HepG2 (cell line): ENCODE data around the gene FYB2. TPM values are rescaled to one million over a fixed set of nuclear protein-coding genes. Genes with fewer than 3 reads are reported as not detected.

ENCODE experiments used
- ATAC-seq: fragments of 200-7000 bp; cut with Tn5 transposase; 3 replicates; pipeline ENCODE4 v1.9.1; 2020; ENCODE audit warnings: mild to moderate bottlenecking, moderate library complexity
- BruUV-seq: library from RNA; stranded (reverse); fragments of 400-500 nt; replicated peaks from 2 replicates; lab custom pipeline; 2021; lab: Mats Ljungman, UMichigan
- CTCF ChIA-PET: fragments of 300-600 bp; formaldehyde crosslinking; extraction: SDS; loops from one replicate; lab custom pipeline; 2021; ENCODE audit warnings: low total read pairs, inconsistent platforms, low intra/inter-chr PET ratio; lab: Yijun Ruan, JAX
- POLR2A ChIA-PET: fragments of 350-600 bp; sonication (Branson Sonifier 250); formaldehyde crosslinking; loops from one replicate; lab custom pipeline; 2020; ENCODE audit warnings: antibody characterized with exemption, inconsistent platforms; lab: Yijun Ruan, JAX
- DNase-seq: peaks from one replicate; pipeline ENCODE4 v3.0.0-alpha.2; 2015; ENCODE audit warnings: low spot score
- FAIRE-seq: peaks from 3 replicates; lab custom pipeline; 2011; peaks lifted over from hg19 to GRCh38; lab: Jason Lieb, UNC
- H2AFZ ChIP-seq: one replicate; pipeline ENCODE4 v1.6.1; 2011; ENCODE audit warnings: low read length, inconsistent platforms
- H3K27ac ChIP-seq: fragments of 300-600 bp; 3 replicates; pipeline ENCODE4 v1.8.0; 2011; ENCODE audit warnings: mixed run types, mild to moderate bottlenecking, mixed read lengths, low read length, inconsistent platforms; ENCODE audit not compliant: insufficient read depth; ENCODE audit errors: extremely low read length
- H3K27me3 ChIP-seq, 2 experiments: fragments of 200-600 bp in 1 of 2; 2 replicates in 1 of 2; 3 replicates in 1 of 2; pipeline versions ENCODE4 v1.6.0 to v1.8.0; 2011; ENCODE audit warnings: low read length in 2 of 2, mild to moderate bottlenecking in 2 of 2, moderate library complexity in 2 of 2, inconsistent platforms in 1 of 2; ENCODE audit not compliant: insufficient read depth in 2 of 2, control insufficient read depth in 1 of 2
- H3K36me3 ChIP-seq, 2 experiments: fragments of 200-600 bp in 1 of 2; replicated peaks in 1 of 2; 2 replicates in 1 of 2; 3 replicates in 1 of 2; pipeline versions ENCODE4 v1.5.1 to v1.8.0; 2011; ENCODE audit warnings: low read length in 2 of 2, inconsistent platforms in 1 of 2; ENCODE audit not compliant: insufficient read depth in 2 of 2, control insufficient read depth in 1 of 2
- H3K4me1 ChIP-seq: 2 replicates; pipeline ENCODE4 v1.5.1; 2012; ENCODE audit warnings: low read length, inconsistent platforms; ENCODE audit not compliant: insufficient read depth
- H3K4me2 ChIP-seq: 2 replicates; pipeline ENCODE4 v1.6.0; 2011; ENCODE audit warnings: low read depth, low read length, inconsistent platforms
- H3K4me3 ChIP-seq, 3 experiments: fragments of 200-600 bp in 1 of 3; sonication (generic), shearing (Covaris generic) in 1 of 3; replicated peaks in 1 of 3; 2 replicates each; pipeline ENCODE4 v1.5.1; 2011 to 2016; ENCODE audit warnings: low read length in 3 of 3, inconsistent platforms in 2 of 3, low read depth in 2 of 3, mild to moderate bottlenecking in 2 of 3, control low read depth in 1 of 3, mixed read lengths in 1 of 3; ENCODE audit not compliant: insufficient read depth in 1 of 3
- H3K79me2 ChIP-seq: one replicate; pipeline ENCODE4 v1.6.1; 2011; ENCODE audit warnings: low read length, inconsistent platforms; ENCODE audit not compliant: insufficient read depth
- H3K9ac ChIP-seq: 2 replicates; pipeline ENCODE4 v1.6.0; 2011; ENCODE audit warnings: mild to moderate bottlenecking, low read depth, low read length, inconsistent platforms; ENCODE audit not compliant: insufficient read depth
- H3K9me3 ChIP-seq: 2 replicates; pipeline ENCODE4 v1.5.1; 2012; ENCODE audit warnings: mild to moderate bottlenecking, low read length
- H4K20me1 ChIP-seq: 2 replicates; pipeline ENCODE4 v1.6.0; 2011; ENCODE audit warnings: inconsistent platforms, mild to moderate bottlenecking, low read length, moderate library complexity; ENCODE audit not compliant: insufficient read depth
- EP300 ChIP-seq, 3 experiments: sonication (generic) in 1 of 3; formaldehyde crosslinking in 1 of 3; IDR thresholded peaks; 2 replicates each; pipeline versions ENCODE4 v1.5.1 to v1.6.1; 2011 to 2020; ENCODE audit warnings: low read depth in 2 of 3, low read length in 2 of 3, borderline replicate concordance in 1 of 3, improper control_type of control experiment in 1 of 3, mild to moderate bottlenecking in 1 of 3, missing genetic modification reagents in 1 of 3, moderate library complexity in 1 of 3
- ZNF414 ChIP-seq: sonication (generic); formaldehyde crosslinking; IDR thresholded peaks from 2 replicates; pipeline ENCODE4 v1.5.0; 2020; ENCODE audit warnings: missing genetic modification reagents
- WGBS: methylation state at CpG from one replicate; pipeline ENCODE4 v1.1.6; 2017; ENCODE audit warnings: low lambda C conversion rate; 5-methylcytosine and 5-hydroxymethylcytosine counted together
- in situ Hi-C: cut with HindIII; loops from 2 replicates; pipeline ENCODE4 v1.10.0; 2017; ENCODE audit warnings: low pct_unique_long_range_greater_than_20kb; ENCODE audit not compliant: extremely low pct_ligation_motif_present
- intact Hi-C: fragments of 100-400 bp; cut with micrococcal nuclease; formaldehyde crosslinking; loops from one replicate; pipeline ENCODE4 v1.10.0; 2022; ENCODE audit not compliant: unreplicated experiment
- polyA plus RNA-seq, 8 experiments: library from polyadenylated mRNA; depleted of rRNA in 3 of 8; stranded (reverse) in 7 of 8; unstranded in 1 of 8; fragments of >200 nt; fragmentation: Illumina TruSeq in 4 of 8; extraction: Trizol in 4 of 8; gene quantifications; 2 replicates each; pipeline versions ENCODE4 v1.2.1 to v1.2.3, GENCODE V29; 2011 to 2016; ENCODE audit warnings: low read depth in 4 of 8, missing spikeins in 1 of 8, mixed read lengths in 1 of 8; ENCODE audit not compliant: insufficient read depth in 1 of 8
- total RNA-seq, 5 experiments: library from RNA; depleted of rRNA; stranded (reverse); fragments of >200 nt; fragmentation: Illumina TruSeq; extraction: Trizol; gene quantifications; 2 replicates each; pipeline ENCODE4 v1.2.3, GENCODE V29; 2016; ENCODE audit warnings: low read depth in 1 of 5
- TF ChIP-seq, protein P1 (sequence below): sonication (generic); formaldehyde crosslinking; conservative IDR thresholded peaks from 2 replicates; pipeline ENCODE4 v1.8.0; 2022; ENCODE audit warnings: low read depth, missing genetic modification reagents
- TF ChIP-seq, protein P2 (sequence below): sonication (generic); formaldehyde crosslinking; IDR thresholded peaks from 2 replicates; pipeline ENCODE4 v1.4.0; 2020; ENCODE audit warnings: mild to moderate bottlenecking, missing genetic modification reagents

The FYB2 gene
- total and polyA plus RNA-seq, 2 of the 13 experiments (the other 11 are each of a cell fraction or from before 2014, with no cell fraction given) = 1.2 to 2.7 TPM

DNA sequence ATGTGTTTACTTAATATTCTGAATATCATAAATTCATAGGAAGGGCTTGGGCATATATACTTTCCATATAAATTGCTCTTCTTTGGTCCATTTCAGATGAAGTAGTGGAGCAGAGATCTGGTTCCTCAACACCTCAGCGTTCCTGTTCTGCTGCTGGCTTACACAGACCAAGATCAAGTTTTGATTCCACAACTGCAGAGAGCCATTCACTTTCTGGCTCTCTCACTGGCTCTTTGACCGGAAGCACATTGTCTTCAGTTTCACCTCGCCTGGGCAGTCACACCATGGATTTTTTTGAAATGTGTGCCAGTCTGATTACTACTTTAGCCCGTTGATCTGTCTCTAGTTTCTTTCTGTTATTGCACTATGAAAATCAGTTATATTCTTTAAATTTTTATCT is 111.8 kb downstream of the FYB2 start:
- DNase-seq (no peak), FAIRE-seq (no peak), ATAC-seq (no peak)
- TF ChIP-seq, protein P1, sequence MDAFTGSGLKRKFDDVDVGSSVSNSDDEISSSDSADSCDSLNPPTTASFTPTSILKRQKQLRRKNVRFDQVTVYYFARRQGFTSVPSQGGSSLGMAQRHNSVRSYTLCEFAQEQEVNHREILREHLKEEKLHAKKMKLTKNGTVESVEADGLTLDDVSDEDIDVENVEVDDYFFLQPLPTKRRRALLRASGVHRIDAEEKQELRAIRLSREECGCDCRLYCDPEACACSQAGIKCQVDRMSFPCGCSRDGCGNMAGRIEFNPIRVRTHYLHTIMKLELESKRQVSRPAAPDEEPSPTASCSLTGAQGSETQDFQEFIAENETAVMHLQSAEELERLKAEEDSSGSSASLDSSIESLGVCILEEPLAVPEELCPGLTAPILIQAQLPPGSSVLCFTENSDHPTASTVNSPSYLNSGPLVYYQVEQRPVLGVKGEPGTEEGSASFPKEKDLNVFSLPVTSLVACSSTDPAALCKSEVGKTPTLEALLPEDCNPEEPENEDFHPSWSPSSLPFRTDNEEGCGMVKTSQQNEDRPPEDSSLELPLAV (CRISPR knock-in tag) = no peak
- TF ChIP-seq, protein P2, sequence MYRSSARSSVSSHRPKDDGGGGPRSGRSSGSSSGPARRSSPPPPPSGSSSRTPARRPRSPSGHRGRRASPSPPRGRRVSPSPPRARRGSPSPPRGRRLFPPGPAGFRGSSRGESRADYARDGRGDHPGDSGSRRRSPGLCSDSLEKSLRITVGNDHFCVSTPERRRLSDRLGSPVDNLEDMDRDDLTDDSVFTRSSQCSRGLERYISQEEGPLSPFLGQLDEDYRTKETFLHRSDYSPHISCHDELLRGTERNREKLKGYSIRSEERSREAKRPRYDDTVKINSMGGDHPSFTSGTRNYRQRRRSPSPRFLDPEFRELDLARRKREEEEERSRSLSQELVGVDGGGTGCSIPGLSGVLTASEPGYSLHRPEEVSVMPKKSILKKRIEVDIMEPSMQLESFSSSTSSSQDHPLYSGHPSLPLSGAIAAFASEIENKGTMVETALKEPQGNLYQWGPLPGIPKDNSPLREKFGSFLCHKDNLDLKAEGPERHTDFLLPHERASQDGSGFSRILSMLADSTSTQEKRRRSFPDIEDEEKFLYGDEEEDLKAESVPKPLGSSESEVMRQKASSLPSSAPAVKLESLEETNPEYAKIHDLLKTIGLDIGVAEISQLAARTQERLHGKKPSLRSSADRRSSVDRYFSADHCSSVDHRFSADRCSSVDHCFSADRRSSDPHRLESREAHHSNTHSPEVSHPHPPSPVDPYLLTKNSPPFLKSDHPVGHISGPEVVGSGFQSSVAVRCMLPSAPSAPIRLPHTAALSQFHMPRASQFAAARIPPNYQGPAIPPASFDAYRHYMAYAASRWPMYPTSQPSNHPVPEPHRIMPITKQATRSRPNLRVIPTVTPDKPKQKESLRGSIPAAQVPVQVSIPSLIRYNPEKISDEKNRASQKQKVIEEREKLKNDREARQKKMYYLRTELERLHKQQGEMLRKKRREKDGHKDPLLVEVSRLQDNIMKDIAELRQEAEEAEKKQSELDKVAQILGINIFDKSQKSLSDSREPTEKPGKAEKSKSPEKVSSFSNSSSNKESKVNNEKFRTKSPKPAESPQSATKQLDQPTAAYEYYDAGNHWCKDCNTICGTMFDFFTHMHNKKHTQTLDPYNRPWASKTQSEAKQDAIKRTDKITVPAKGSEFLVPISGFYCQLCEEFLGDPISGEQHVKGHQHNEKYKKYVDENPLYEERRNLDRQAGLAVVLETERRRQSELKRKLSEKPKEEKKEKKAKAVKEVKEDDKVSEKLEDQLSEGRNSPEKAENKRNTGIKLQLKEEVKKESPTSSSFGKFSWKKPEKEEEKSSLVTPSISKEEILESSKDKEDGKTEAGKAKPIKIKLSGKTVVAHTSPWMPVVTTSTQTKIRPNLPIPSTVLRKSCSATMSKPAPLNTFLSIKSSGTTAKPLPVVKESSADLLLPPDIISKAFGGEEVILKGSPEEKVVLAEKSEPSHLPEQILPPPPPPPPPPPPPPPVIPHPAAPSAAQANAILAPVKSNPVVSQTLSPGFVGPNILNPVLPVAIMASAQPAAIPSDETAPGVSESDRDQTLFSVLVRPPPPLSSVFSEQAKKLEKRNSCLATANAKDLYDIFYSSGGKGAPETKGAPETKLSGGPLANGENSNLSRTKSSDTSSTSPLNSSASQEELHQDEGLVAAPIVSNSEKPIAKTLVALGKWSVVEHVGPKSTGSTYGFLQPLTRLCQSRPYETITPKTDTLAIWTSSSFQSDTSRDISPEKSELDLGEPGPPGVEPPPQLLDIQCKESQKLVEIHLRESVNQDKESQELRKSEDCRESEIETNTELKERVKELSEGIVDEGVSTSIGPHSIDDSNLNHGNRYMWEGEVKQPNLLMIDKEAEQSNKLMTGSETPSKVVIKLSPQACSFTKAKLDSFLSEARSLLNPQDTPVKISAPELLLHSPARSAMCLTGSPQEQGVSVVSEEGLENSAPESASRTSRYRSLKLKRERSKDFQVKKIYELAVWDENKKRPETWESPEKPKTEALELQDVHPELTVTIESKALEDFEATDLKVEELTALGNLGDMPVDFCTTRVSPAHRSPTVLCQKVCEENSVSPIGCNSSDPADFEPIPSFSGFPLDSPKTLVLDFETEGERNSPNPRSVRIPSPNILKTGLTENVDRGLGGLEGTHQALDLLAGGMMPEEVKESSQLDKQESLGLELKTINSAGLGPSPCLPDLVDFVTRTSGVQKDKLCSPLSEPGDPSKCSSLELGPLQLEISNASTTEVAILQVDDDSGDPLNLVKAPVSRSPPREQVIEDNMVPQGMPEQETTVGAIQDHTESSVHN (CRISPR knock-in tag) = no peak
- TF ChIP-seq ZNF414 (CRISPR knock-in tag) (no peak), EP300 (IDR thresholded peaks at IDR 0.05; ENCODE audit: low read depth in 2 of 2, low read length in 2 of 2) (no peak), EP300 (CRISPR knock-in tag; IDR thresholded peaks at IDR 0.05; ENCODE audit: borderline replicate concordance) (no peak)
- no TSS peak for BruUV-seq
- Histone ChIP-seq H2AFZ (no peak overlapping the region), H3K27me3 (no peaks in the 10 kb centered on the region), H3K4me1 (no peaks in the 10 kb centered on the region), H3K9ac (no peak overlapping the region), H3K4me2 (no peak overlapping the region), H3K36me3 (peaks cover 7 to 36% of the 10 kb centered on the region in 2 experiments), H3K79me2 (no peaks in the 10 kb centered on the region), H4K20me1 (no peaks in the 10 kb centered on the region), H3K4me3 (no peak overlapping the region), H3K27ac (no peak overlapping the region), H3K9me3 (no peaks in the 10 kb centered on the region)
- ChIA-PET POLR2A (no interaction called here), CTCF (no interaction called here)
- over 99% methylated on average over 4 of the region's 4 CpGs for WGBS
- intact Hi-C loops (loop anchor here (5.0 kb wide), 1 partner anchor 120 kb away; no protein-coding TSS in a partner anchor), in situ Hi-C loops (loop anchor here (10.0 kb wide), 1 partner anchor 1423 kb away; no protein-coding TSS in a partner anchor)
